GM12872 (cell line): ENCODE data around the gene DDX49.

ENCODE experiments used
- TF ChIP-seq, protein P1 (sequence below): IDR thresholded peaks from 3 replicates; pipeline ENCODE4 v1.5.1; 2011; ENCODE audit warnings: low read depth, mild to moderate bottlenecking, low read length, moderate library complexity; ENCODE audit not compliant: insufficient read depth

Gene DDX49

DNA sequence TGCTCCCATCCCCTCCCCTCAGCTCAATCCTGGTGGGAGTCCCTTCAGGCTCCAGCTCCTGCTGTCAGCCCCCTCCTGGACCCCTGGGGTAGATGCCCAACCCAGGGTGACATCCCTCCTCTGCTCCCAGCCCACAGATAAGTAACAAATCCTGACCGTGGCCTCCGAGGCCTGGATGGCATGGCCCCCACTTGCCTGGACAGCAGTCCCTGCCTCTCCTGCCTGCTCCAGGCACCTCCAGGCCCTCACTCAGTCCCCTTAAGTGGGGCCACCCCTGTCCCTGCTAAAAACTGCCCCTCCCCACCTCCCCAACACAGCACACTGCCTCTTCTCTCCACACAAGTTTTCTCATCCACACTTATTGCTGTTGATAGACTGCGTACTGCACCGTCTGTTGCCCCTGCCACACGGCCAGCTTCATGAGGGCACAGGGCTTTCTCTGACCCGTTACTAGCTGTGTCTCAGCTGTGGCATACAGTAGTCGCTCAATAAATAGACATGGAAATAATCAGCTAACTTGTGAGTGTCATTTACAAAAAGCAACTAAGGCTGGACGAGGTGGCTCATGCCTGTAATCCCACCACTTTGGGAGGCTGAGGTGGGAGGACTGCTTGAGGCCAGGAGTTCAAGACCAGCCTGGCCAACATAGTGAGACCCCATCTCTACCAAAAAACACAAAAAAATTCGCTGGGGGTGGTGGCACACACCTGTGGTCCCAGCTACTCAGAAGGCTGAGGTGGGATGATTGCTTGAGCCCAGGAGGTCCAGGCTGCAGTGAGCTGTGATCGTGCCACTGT lies 29.4 kb upstream of the DDX49 start:
- TF ChIP-seq, protein P1, sequence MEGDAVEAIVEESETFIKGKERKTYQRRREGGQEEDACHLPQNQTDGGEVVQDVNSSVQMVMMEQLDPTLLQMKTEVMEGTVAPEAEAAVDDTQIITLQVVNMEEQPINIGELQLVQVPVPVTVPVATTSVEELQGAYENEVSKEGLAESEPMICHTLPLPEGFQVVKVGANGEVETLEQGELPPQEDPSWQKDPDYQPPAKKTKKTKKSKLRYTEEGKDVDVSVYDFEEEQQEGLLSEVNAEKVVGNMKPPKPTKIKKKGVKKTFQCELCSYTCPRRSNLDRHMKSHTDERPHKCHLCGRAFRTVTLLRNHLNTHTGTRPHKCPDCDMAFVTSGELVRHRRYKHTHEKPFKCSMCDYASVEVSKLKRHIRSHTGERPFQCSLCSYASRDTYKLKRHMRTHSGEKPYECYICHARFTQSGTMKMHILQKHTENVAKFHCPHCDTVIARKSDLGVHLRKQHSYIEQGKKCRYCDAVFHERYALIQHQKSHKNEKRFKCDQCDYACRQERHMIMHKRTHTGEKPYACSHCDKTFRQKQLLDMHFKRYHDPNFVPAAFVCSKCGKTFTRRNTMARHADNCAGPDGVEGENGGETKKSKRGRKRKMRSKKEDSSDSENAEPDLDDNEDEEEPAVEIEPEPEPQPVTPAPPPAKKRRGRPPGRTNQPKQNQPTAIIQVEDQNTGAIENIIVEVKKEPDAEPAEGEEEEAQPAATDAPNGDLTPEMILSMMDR: no peak

- TF ChIP-seq, protein P1: no peak
Observed at GRCh38 chr19:18893587-18894253, 25.8 kb upstream of the DDX49 start.

- TF ChIP-seq, protein P1: no peak
Observed at GRCh38 chr19:18894254-18895037, 25.1 kb upstream of the DDX49 start.

- TF ChIP-seq, protein P1: peak; percentile 39
Observed at GRCh38 chr19:18895038-18895823, 24.3 kb upstream of the DDX49 start.

- TF ChIP-seq, protein P1: no peak
Observed at GRCh38 chr19:18895824-18896341, 23.6 kb upstream of the DDX49 start, which contains the start of gene CERS1. Gene CERS1 (minus strand): TSS chr19:18896158. CDS start chr19:18896072, 86 bp downstream.

DNA sequence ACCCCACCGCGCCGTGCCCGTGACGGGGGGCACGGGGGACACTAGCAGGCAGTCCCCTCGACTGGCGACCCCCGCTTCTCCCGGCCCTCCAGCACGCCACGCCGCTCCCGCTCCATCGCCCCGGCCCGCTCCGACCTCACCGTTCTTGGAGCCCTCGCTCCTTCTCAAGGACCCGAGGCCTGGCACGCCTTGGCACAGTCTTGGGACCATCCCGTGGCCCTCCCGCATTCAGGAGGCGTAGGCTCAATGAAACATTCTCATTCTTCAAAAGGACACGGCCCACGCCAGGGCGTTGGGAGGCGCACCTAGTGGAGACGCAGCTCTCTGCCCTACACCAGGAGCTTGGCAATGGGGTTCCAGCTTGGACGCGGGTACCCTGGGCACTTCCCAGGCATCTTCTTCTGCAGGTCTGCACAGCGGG lies 23.1 kb upstream of the DDX49 start:
- TF ChIP-seq, protein P1: no peak
